Stimulated activated CD4-positive, alpha-beta T cell treated with anti-CD3 and anti-CD28 coated beads, Interleukin-4, amount 100 ng/mL, for 24 hours (primary cell): ENCODE measurements around the gene NDRG4.

Experiments used
- DNase-seq: peaks from one replicate; pipeline ENCODE4 v3.0.0-alpha.2; 2020

The NDRG4 gene

DNA sequence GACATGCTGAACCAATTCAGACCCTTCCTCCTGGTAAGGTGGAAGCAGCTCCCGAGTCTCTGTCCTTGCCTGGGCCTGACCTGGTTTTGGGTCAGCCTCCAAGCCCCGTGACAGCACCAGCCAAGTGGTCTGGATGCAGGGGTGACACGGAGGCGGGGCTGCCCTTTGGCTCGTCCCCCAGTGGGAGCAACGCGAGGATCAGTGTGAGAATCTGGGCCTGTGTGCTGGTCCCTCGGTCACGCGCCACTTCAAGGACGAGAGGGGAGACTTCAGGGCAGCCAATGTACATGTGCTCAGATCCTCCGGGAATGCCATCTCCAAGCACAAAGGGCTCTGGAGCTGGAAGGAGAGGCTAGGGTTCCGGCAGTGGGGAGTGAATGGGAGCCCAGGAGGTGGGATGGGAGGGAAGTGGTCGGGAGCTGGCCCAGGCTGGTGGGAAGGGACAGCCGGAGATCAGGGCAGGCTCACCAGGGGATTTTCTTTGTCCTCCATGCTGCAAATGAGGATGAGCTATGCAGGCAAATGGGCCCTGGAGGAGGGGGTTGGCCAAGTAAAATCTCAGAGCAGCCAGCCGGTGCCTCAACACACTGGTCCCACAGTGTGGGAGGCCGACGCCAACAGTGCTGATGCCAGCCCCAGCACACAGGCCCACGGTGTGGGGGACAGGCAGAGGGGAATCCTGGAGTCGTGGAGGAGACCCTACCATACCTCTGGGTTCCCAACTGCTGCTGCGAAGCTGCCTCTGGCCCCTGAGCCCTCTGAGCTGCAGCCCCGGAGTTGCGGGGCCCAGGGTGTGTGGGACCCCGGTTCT is 4.2 kb upstream of the NDRG4 start:
- DNase-seq: no peak

DNA sequence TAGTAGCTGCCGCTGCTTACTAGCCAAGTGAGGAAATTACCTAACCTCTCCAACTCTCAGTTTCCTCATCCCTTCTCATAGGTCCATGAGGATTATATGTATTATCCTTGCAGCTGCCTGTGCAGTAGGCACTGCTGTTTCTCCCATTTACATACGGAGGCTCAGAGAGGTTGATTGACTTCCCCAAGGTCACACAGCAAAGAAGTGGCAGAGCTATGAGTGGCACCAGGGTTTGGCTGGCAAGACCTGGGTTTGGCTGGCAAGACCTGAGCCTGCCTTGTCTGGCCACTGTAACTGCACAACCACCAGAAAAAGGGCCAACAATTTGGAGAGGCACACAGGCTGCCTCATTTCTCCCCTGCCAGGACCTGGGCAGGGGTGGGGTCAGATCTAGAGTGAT is 2.5 kb upstream of the NDRG4 start:
- no peak for DNase-seq

DNA sequence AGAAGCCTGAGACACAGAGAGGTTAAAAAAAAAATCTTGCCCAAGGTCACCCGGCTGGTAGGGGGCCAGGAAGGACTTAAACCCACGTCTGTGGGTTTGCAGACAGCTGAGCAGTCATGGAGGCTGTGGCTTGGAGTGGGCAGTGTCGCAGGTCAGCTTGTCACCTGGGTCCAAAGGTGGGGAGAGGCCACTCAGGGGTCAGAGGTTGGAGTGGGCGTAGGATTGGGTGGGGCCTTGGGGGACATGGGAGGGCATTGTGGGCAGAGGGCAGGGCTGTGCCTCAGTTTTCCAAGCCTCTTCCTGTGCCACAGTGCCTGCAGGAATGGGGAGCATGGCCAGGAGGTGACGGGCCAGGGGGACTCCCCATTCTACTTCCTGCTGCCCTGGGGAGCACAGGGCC is 2.0 kb upstream of the NDRG4 start:
- no peak for DNase-seq

DNA sequence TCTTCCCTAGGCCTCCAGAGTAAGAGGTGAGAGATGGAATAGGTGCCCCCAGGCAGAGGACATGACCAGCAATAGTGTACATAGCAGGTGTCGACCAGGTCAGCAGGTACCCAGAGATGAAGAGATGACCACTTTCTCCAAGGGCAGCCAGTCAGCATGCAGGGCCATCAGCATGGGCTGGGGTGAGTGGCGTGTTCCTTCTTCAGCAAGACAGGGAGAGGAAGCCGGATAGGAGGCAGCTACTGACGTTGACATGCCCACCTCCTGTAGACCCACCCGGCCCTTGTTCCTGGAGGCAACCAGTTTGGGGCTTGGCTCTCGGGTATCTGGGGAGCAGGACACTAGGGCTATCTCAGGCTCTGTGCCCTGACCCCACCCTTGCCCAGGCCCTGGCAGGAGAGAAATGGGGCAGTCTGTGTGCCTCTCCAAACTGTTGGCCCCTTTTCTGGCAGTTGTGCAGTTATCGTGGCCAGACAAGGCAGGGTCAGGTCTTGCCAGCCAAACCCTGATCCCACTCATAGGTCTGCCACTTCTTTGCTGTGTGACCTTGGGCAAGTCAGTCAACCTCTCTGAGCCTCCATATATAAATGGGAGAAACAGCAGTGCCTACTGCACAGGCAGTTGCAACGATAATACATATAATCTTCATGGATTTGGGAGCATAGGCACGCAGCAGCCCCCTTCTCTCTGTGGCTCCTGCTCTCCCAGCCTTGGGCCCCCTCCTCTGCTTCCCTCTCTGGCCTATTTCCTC is 1.4 kb upstream of the NDRG4 start:
- no peak for DNase-seq

DNA sequence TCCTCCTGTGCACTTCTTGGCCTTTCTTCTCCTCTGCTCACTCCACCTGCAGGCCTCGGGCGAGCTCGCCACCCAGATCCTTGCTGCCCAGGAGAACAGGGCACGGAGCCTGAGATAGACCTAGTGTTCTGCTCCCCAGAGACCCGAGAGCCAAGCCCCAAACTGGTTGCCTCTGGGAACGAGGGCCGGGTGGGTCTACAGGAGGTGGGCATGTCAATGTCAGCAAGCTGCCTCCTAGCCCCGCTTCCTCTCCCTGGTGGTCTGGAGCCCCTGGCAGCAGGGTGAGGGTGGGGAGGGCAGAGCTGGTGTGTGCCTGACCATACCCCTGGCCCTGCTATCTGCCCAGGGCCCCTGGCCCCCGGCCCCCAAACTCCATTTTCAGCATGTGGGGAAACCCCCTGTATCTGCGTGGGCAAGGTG is 841 bp upstream of the NDRG4 start:
- DNase-seq: no peak

DNA sequence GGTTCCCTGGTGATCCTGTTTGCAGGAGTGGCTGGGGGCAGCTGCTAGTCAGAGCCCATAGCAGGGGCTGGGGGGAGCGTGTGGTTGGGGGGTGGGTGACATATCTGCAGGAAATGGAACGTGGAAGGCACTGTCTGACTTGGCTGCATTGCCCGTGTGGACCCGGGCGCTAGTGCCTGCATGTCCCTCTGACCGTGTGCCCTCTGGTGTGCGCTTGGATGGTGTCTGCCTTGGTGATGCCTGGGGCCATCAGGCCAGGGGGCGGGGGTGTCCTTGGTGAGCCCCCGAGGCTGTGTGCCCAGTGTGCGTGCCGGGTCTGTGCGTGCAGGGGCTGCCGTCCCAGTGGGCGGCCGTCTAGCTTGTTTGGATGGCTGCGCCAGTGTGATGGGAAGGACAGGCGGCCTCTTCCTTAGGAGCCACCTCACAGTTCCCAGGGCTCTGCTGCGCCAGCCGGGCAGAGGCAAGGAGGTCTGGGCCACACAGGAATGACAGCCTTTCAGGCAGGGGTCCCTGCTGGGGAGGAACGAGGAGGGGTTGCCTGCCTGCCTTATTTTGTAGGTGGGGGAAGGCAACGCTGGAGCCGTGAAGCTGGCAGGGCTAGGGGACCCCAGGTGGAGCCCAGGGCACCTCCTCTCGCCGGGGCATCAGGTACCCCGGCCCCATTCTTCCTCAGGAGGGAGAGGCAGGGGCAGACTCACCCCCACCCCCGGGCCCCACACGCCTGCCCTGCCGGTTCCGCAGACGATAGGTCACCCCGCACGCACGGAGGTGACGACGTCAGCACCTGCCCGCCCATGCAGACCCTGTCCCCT is 693 bp downstream of the NDRG4 start:
- DNase-seq: no peak

DNA sequence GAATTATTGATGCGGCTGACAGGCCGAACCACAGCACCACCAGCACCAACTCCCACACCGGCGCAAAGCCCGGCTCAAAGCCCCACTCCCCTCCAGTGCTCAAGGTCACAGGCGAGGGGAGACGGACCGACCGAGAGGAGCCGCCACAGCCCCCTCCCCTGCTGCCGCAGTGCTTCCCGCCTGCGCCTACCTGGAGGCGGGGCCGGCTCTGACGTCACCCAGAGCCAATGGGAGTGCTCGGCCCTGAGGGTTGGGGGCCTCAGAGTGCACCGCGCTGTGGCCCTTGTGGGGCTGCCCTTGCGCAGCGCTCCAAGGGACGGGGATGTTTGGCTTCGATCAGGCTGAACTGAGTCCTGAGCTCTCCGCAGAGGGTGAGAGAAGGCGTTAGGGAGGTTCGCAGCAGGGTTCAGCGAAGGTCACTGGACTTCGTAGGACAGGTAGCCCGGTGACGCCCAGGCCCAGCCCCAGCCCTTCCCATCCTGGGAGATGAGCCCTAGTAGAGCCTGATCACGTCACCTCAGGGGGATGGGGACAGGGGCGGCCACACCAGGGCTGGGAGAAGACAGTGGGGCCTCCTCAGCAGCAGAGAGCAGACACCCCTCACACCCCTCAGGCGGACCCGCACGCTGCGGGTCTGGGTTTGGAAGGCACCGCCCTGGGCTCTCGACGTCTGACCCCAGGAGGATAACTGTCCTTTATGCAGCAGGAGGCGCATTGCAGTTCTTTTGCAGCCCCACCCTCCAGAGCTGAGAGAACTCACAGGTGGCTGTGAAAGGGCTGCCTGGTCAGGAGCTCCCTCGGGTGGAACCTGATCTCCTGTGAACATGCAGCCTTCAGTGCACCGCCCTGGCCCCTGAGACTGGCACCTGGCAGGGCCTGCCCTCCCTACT is 1.5 kb downstream of the NDRG4 start:
- DNase-seq: peak; percentile 41

DNA sequence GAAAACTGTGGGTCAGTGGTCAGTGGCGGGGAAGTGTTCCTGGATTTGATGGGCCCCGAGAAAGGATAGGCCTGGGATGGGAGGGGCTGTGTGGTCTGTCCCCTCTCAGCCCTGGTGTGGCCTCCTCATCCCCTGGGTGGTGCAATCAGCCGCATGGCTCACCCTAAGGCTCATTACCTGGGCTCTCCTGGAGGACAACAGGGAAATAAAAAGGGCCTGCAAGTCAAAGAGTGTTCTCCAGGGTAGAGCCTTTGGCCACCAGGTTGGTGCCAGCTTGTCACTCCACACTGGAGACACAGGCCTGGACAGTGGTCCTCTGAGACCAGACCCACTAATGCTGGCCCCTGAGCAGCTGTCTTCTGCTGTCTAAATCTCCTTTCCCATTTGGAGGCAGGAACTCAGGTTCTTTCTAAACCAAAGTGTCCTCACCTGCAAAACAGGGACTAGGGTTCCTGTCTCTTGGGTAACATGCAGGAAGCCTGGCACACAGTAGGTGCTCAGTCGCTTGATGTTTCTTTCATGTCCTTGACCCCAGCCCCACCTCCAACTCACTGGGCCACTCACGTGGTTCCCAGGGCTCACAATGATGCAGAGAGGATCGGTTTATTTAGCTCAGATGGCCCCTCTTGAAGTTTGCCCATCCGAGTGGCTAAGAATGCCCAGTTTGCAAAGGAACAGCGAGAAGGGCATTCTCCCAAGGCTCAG is 2.4 kb downstream of the NDRG4 start:
- no peak for DNase-seq

DNA sequence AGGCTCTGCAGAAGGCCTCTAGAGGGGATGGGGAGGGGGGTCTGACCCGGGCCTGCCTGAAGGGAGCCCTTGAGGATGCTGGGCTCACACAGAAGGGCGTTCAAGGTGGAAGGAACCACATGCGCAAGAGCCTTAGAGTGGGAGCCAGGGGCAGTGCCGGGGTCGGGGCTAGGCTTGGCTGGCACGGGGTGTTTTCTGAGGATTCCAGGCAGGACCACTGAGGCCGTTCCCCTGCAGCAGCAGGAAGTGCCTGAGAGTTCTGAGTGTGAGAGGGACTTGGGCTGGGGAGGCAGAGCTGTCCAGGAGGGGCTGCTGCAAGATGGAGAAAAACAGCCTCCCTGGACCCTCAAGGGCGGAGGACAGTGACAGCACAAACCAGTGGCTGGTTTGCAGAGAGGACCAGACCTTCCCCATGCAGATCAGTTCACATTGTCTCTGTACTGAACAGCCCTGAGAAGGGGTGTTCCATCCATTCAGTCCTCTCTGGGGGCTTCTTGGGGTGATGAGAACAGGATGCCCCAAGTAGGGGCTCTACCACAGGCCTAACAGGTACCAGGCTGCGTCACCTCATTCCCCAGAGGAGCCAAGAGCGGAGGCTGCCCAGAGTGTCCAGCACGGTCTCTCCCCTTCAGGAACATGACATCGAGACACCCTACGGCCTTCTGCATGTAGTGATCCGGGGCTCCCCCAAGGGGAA is 3.4 kb downstream of the NDRG4 start:
- no peak for DNase-seq

DNA sequence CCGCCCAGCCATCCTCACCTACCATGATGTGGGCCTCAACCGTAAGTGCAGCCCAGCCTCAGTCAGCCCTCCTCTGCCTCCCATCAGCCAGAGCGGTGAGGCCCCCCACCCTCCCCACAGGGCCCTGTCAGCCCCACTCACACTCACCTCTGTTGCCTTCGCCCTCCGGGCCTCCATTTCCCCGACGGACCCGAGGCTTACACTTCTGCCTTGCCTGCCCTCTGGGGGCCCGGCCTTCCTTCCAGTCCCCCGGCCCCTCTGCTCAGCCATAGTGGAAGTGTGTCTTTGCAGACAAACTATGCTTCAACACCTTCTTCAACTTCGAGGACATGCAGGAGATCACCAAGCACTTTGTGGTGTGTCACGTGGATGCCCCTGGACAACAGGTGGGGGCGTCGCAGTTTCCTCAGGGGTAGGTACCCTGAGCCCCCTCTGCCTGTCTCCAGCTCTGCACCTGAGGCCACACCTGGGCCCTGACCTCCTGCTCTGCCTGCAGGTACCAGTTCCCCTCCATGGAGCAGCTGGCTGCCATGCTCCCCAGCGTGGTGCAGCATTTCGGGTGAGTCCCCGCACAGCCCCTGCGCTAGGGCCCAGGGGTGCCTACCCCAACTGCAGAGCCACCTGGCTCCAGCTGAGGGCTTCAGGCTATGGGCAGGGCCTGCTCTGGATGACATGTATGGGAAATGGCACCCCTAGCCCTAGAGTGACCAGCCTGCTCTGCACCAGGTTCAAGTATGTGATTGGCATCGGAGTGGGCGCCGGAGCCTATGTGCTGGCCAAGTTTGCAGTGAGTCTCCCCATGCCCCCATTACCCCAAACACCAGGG is 4.1 kb downstream of the NDRG4 start:
- DNase-seq: no peak

DNA sequence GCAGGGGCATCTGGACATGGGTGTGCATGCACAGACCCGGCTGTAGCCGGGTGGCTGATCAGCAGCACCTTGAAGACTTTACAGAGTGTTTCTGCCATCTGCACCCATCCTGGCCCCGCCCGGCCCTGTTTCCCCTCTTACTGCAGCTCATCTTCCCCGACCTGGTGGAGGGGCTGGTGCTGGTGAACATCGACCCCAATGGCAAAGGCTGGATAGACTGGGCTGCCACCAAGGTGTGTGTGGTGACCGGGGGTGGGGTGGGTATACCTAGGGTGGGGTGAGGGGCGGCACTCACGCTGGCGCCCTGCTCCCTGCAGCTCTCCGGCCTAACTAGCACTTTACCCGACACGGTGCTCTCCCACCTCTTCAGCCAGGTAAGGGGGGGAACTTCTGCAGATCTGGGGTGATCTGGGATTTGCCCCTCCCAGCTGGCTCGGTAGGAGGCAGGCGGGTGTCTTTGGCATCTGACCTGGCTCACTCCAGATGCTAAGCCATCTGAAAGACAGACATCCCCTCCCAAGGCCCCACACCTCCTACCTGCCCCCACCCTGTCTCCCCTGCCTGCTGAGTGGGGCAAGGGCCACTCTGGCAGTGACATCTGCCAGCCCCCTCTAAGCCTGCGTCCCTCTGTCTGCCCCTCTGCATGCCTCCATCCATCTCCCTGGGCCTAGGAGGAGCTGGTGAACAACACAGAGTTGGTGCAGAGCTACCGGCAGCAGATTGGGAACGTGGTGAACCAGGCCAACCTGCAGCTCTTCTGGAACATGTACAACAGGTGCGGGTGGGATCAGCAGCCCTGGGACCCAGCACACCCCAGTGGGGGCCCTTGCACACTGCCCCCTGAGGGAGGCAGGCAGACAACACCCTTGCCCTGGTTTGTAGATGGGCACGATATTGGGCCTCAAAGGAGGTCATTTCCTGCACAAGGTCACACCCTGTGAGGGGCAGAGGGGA is 6.6 kb downstream of the NDRG4 start:
- DNase-seq: no peak

DNA sequence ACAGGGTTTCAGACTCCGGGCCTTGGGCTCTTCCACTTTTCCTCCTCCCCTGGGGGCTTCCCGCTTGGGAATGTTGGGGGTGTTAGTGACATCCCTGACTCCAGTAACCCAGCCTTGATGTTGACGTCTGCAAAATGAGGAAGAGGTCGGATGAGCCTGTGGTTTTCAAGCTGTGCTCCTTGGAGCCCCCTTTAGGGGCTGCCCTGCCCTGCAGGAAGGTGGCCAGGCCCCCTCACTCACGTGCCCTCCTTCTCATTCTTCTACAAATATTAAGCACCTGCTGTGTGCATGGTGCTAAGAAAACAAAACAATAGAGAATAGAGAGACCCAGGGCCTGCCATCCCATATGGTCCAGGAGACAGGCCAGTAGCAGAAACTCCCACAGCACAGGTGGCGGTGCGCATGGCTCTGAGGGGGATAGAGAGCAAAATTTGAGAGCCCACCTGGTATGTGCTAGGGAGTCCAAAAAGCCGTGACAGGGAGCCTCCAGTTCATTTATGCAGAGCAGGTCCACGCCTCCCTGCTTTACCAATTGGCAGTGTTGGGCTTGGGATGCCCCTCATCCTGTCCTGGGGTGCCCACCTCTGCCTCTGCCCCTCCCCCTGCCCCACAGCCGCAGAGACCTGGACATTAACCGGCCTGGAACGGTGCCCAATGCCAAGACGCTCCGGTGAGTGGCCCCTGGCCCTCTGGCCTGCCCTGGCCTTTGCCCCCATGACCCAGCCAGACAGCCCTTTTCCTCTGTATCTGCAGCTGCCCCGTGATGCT is 7.4 kb downstream of the NDRG4 start:
- DNase-seq: no peak

DNA sequence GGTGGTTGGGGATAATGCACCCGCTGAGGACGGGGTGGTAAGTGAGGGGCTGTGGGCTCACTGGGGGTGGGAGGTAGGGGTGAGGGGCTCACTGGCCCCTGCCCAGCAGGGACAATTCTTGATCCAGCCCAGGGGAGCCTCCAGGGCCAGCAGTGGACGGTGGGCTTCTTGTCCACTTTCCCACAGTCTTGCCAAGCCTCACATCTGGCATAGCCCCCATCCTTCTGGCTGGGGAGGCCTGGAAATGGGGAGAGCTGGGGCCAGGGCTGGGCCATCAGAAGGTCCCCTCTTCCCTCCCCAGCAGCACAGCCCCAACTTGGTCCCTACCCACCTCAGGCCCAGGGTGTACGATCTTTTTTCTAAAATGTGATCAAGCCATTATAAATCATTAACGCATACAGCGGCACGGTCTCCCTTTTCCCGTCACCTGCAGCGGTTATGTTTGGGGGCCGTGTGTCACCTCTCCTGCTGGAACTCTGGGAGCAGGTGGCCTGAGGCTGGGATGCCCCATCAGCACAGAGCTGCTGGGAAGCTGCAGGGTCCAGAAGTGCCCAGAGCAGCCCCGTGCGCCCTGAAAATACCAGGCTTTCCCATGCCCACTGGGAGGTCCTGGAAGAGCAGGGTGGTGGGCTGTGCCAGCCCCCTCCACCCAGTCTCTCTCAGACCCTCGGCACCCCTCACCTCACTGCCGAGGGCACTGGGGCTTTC is 8.2 kb downstream of the NDRG4 start:
- DNase-seq: no peak

DNA sequence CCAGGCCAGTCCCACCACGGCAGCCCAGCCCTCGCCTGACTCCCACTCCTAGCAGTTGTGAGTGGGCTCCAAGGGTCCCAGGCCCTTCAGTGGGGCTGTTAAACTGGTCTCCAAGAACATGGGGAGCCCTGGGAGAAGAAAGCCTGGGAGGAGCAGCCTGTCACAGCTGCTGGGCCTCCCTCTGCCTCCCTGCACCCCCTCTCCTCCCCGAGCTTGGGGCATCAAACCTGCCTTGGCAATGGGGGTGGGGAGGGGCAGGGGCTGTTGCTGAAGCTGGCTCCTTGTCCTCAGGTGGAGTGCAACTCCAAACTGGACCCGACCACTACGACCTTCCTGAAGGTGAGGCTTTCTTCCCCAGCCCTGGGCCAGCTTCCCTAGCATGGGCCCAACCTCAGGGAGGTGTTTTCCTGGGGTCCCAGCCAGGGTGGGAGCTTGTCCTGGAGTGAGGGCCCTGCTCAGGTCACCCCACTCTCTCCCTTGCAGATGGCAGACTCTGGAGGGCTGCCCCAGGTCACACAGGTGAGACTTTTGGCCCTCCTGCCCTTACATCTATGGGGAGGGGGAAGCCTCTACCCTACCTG is 8.8 kb downstream of the NDRG4 start:
- no peak for DNase-seq

DNA sequence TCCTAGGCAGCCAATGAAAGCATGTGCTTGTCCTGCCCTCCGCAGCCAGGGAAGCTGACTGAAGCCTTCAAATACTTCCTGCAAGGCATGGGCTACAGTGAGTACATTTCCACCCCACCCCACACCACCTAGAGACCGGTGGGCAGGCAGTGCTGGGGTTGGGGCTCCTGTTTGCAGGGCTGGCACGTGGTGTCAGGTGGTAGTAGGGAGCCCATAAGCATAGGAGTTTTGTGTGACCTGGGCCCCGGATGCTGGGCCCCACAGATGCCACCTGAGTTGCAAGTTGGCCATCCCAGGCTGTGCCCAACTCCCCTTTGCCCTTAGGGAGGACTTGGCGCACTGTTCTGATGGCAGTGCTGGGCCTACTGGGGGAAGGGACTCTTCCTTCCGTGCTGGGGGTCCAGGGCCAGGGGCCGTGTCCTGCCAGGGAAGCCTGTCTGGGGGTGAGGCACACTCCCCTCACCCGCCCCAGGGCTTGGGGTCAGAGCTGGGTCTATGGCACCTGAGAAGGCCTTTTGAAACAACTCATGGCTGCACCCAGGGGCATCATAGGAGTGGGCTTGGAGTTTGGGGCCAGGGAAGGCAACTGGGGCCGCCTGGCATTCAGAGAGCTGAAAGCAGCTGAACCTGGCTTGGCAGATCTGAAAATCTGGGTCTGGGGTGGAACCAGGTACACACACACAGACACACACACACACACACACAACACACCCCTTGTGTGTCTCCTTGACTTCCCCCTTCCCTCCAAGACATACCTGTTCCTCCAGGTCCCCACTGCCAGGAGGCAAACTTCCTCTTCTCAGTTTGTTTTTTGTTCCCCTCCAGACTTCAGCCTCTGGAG is 9.5 kb downstream of the NDRG4 start:
- DNase-seq: no peak

DNA sequence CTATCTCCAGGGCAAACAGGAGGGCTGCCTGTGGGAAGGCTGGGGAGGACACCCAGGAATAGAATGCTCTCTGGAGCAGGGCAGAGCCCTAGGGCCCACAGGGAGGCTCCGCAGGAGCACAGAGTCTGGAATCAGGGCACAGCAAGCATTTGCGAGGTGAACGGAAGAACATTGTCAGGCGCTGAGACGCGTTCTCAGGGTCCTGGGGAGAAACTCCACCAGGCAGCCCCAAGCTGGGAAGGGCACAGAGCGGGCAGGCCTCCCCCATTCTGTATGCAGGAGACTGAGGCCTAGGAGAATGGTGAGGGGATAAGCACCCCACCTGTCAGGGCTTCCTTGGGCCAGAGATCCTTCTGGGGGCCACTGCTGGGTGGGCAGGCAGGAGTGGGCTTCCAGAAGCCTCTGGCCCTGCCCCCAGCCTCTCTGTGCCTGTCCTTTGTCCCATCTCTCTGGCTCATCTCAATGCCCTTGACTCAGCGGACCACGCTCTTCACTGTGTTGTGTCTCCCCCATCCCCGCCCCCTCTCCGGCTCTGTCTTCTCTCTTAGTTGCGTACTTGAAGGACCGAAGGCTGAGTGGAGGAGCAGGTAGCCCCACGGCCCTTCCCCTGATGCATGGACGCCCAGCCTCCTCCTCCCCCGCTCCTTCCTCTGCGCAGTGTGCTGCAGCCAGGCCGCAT is 10.3 kb downstream of the NDRG4 start:
- no peak for DNase-seq
